ENCODE data around the gene WSB2. TPM values are rescaled to one million over a fixed set of nuclear protein-coding genes. Genes with fewer than 3 reads are reported as not detected.
A peak's percentile ranks its signal among the peaks of the same experiment; 100 is the strongest.

Gene WSB2
- total and polyA plus RNA-seq, 9 of the 15 experiments (the other 6 are each of a cell fraction or from before 2014, with no cell fraction given), result 31.4 to 77.6 (median 52.6) TPM

DNA sequence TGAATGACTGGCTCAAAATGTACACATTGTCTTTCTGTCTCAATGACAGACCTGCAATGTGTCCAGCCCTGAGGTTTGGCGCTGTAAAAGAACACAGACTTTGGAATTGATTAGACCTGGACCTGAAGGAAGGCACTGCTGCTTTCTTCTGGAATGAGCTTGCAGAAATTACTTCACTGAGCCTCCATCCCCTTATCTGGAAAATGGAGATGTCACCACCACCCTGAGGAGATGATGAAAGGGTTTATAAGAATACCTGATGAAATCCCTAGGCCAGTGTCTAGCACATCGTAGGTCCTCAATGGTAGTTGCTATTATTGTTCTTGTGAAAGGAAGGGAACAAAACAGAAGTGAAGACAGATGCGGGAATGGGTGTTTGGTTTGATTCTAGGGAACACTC is 9.7 kb upstream of the WSB2 start (continued):
- TF ChIP-seq, protein P1, sequence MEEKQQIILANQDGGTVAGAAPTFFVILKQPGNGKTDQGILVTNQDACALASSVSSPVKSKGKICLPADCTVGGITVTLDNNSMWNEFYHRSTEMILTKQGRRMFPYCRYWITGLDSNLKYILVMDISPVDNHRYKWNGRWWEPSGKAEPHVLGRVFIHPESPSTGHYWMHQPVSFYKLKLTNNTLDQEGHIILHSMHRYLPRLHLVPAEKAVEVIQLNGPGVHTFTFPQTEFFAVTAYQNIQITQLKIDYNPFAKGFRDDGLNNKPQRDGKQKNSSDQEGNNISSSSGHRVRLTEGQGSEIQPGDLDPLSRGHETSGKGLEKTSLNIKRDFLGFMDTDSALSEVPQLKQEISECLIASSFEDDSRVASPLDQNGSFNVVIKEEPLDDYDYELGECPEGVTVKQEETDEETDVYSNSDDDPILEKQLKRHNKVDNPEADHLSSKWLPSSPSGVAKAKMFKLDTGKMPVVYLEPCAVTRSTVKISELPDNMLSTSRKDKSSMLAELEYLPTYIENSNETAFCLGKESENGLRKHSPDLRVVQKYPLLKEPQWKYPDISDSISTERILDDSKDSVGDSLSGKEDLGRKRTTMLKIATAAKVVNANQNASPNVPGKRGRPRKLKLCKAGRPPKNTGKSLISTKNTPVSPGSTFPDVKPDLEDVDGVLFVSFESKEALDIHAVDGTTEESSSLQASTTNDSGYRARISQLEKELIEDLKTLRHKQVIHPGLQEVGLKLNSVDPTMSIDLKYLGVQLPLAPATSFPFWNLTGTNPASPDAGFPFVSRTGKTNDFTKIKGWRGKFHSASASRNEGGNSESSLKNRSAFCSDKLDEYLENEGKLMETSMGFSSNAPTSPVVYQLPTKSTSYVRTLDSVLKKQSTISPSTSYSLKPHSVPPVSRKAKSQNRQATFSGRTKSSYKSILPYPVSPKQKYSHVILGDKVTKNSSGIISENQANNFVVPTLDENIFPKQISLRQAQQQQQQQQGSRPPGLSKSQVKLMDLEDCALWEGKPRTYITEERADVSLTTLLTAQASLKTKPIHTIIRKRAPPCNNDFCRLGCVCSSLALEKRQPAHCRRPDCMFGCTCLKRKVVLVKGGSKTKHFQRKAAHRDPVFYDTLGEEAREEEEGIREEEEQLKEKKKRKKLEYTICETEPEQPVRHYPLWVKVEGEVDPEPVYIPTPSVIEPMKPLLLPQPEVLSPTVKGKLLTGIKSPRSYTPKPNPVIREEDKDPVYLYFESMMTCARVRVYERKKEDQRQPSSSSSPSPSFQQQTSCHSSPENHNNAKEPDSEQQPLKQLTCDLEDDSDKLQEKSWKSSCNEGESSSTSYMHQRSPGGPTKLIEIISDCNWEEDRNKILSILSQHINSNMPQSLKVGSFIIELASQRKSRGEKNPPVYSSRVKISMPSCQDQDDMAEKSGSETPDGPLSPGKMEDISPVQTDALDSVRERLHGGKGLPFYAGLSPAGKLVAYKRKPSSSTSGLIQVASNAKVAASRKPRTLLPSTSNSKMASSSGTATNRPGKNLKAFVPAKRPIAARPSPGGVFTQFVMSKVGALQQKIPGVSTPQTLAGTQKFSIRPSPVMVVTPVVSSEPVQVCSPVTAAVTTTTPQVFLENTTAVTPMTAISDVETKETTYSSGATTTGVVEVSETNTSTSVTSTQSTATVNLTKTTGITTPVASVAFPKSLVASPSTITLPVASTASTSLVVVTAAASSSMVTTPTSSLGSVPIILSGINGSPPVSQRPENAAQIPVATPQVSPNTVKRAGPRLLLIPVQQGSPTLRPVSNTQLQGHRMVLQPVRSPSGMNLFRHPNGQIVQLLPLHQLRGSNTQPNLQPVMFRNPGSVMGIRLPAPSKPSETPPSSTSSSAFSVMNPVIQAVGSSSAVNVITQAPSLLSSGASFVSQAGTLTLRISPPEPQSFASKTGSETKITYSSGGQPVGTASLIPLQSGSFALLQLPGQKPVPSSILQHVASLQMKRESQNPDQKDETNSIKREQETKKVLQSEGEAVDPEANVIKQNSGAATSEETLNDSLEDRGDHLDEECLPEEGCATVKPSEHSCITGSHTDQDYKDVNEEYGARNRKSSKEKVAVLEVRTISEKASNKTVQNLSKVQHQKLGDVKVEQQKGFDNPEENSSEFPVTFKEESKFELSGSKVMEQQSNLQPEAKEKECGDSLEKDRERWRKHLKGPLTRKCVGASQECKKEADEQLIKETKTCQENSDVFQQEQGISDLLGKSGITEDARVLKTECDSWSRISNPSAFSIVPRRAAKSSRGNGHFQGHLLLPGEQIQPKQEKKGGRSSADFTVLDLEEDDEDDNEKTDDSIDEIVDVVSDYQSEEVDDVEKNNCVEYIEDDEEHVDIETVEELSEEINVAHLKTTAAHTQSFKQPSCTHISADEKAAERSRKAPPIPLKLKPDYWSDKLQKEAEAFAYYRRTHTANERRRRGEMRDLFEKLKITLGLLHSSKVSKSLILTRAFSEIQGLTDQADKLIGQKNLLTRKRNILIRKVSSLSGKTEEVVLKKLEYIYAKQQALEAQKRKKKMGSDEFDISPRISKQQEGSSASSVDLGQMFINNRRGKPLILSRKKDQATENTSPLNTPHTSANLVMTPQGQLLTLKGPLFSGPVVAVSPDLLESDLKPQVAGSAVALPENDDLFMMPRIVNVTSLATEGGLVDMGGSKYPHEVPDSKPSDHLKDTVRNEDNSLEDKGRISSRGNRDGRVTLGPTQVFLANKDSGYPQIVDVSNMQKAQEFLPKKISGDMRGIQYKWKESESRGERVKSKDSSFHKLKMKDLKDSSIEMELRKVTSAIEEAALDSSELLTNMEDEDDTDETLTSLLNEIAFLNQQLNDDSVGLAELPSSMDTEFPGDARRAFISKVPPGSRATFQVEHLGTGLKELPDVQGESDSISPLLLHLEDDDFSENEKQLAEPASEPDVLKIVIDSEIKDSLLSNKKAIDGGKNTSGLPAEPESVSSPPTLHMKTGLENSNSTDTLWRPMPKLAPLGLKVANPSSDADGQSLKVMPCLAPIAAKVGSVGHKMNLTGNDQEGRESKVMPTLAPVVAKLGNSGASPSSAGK (IDR thresholded peaks at IDR 0.05), result no peak
- no peak for TF ChIP-seq HMGN3 (IDR thresholded peaks at IDR 0.05; ENCODE audit: borderline replicate concordance, extremely low read depth, insufficient read length, low read depth, low read length)
- TF ChIP-seq SETDB1 (IDR thresholded peaks at IDR 0.05; ENCODE audit: low read length), result no peak
- no peak for TF ChIP-seq NFYB (IDR thresholded peaks at IDR 0.05; ENCODE audit: extremely low read depth, insufficient read length)
- no peak for TF ChIP-seq SRSF1 (IDR thresholded peaks at IDR 0.05; ENCODE audit: low read depth, low read length)
- TF ChIP-seq, protein P2, sequence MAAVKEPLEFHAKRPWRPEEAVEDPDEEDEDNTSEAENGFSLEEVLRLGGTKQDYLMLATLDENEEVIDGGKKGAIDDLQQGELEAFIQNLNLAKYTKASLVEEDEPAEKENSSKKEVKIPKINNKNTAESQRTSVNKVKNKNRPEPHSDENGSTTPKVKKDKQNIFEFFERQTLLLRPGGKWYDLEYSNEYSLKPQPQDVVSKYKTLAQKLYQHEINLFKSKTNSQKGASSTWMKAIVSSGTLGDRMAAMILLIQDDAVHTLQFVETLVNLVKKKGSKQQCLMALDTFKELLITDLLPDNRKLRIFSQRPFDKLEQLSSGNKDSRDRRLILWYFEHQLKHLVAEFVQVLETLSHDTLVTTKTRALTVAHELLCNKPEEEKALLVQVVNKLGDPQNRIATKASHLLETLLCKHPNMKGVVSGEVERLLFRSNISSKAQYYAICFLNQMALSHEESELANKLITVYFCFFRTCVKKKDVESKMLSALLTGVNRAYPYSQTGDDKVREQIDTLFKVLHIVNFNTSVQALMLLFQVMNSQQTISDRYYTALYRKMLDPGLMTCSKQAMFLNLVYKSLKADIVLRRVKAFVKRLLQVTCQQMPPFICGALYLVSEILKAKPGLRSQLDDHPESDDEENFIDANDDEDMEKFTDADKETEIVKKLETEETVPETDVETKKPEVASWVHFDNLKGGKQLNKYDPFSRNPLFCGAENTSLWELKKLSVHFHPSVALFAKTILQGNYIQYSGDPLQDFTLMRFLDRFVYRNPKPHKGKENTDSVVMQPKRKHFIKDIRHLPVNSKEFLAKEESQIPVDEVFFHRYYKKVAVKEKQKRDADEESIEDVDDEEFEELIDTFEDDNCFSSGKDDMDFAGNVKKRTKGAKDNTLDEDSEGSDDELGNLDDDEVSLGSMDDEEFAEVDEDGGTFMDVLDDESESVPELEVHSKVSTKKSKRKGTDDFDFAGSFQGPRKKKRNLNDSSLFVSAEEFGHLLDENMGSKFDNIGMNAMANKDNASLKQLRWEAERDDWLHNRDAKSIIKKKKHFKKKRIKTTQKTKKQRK (IDR thresholded peaks at IDR 0.05; ENCODE audit: borderline replicate concordance, low read depth, low read length), result no peak
- peak; percentile 45; the same call in 1 of the 2 replicates for TF ChIP-seq ATF7 (IDR thresholded peaks at IDR 0.05)
- TF ChIP-seq PHB2 (IDR thresholded peaks at IDR 0.05; ENCODE audit: low read depth), result no peak
- TF ChIP-seq RNF2 (IDR thresholded peaks at IDR 0.05), result no peak
- peak; percentile 20; the same call in 1 of the 2 replicates for TF ChIP-seq ARID1B (IDR thresholded peaks at IDR 0.05)
- TF ChIP-seq, protein P3, sequence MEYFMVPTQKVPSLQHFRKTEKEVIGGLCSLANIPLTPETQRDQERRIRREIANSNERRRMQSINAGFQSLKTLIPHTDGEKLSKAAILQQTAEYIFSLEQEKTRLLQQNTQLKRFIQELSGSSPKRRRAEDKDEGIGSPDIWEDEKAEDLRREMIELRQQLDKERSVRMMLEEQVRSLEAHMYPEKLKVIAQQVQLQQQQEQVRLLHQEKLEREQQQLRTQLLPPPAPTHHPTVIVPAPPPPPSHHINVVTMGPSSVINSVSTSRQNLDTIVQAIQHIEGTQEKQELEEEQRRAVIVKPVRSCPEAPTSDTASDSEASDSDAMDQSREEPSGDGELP (CRISPR knock-in tag; IDR thresholded peaks at IDR 0.05; ENCODE audit: borderline replicate concordance), result no peak
- TF ChIP-seq FUS (optimal IDR thresholded peaks at IDR 0.05; ENCODE audit: low read depth, low read length), result no peak
- no peak for TF ChIP-seq ATF1 (CRISPR knock-in tag; IDR thresholded peaks at IDR 0.05)
- TF ChIP-seq ATF1 (tag; IDR thresholded peaks at IDR 0.05), result no peak

All from K562 (cell line).